BLaER1 treated with 17β-estradiol and CSF1 and Interleukin-3, amounts not matched to agents 10 nM and 100 nM (cell line): ENCODE results near the gene PITPNB.

ENCODE experiments used
- H3K27ac ChIP-seq, 11 experiments: shearing (Covaris generic); formaldehyde crosslinking; 2 replicates each; pipeline ENCODE4 v1.8.1; 2022
- H3K27me3 ChIP-seq, 11 experiments: shearing (Covaris generic); formaldehyde crosslinking; 2 replicates each; pipeline ENCODE4 v1.8.1; 2022
- H3K36me3 ChIP-seq, 11 experiments: shearing (Covaris generic); formaldehyde crosslinking; 2 replicates each; pipeline ENCODE4 v1.8.1; 2022
- H3K4me1 ChIP-seq, 10 experiments: shearing (Covaris generic); formaldehyde crosslinking; 2 replicates each; pipeline ENCODE4 v1.8.1; 2022
- H3K4me2 ChIP-seq, 11 experiments: shearing (Covaris generic); formaldehyde crosslinking; 2 replicates each; pipeline ENCODE4 v1.8.1; 2022
- H3K4me3 ChIP-seq, 10 experiments: shearing (Covaris generic); formaldehyde crosslinking; 2 replicates each; pipeline ENCODE4 v1.8.1; 2022
- H3K9ac ChIP-seq, 11 experiments: shearing (Covaris generic); formaldehyde crosslinking; 2 replicates each; pipeline ENCODE4 v1.8.1; 2022
- H3K9me3 ChIP-seq, 11 experiments: shearing (Covaris generic); formaldehyde crosslinking; replicated peaks in 1 of 11; 2 replicates each; pipeline ENCODE4 v1.8.1; 2022
- H4K20me1 ChIP-seq, 11 experiments: shearing (Covaris generic); formaldehyde crosslinking; 2 replicates each; pipeline ENCODE4 v1.8.1; 2022
- Cebpa-rat ChIP-seq, 11 experiments: shearing (Covaris generic); IDR thresholded peaks; 2 replicates each; pipeline ENCODE4 v1.8.1; 2022

The PITPNB gene

GRCh38 chr22:27842201-27842600 is 76.9 kb downstream of the PITPNB start:
- TF ChIP-seq Cebpa-rat (IDR thresholded peaks at IDR 0.05), result no peak
- H3K27ac ChIP-seq, result no peak overlapping the region

GRCh38 chr22:27840436-27840835 is 78.6 kb downstream of the PITPNB start:
- peaks cover 0 to 35% (median 0%) of the 10 kb centered on the region in 11 experiments; a peak in 8 of 22 replicates for H4K20me1 ChIP-seq
- peaks cover 11 to 19% (median 14%) of the 10 kb centered on the region in 11 experiments for H3K9me3 ChIP-seq
- no peak overlapping the region for H3K4me3 ChIP-seq

More at GRCh38 chr22:27842201-27842600, 76.9 kb downstream of the PITPNB start:
- Histone ChIP-seq H3K36me3 (peaks cover 8 to 65% (median 22%) of the 10 kb centered on the region in 11 experiments; a peak in 18 of 22 replicates), H3K4me2 (no peak overlapping the region), H4K20me1 (peaks cover 0 to 53% (median 16%) of the 10 kb centered on the region in 11 experiments; a peak in 10 of 22 replicates), H3K9me3 (peaks cover 11 to 19% (median 14%) of the 10 kb centered on the region in 11 experiments), H3K9ac (no peak overlapping the region), H3K27me3 (no peaks in the 10 kb centered on the region), H3K4me3 (no peak overlapping the region), H3K4me1 (peaks cover 0 to 4% (median 0%) of the 10 kb centered on the region in 10 experiments; a peak in 1 of 20 replicates)

GRCh38 chr22:27839057-27839660 is 79.9 kb downstream of the PITPNB start:
- H3K4me2 ChIP-seq, result no peak overlapping the region
- peaks cover 0 to 4% (median 0%) of the 10 kb centered on the region in 10 experiments; a peak in 1 of 20 replicates for H3K4me1 ChIP-seq
- H3K27ac ChIP-seq, result no peak overlapping the region
- H3K27me3 ChIP-seq, result no peaks in the 10 kb centered on the region
- no peak overlapping the region for H3K4me3 ChIP-seq
- peaks cover 0 to 49% (median 6%) of the 10 kb centered on the region in 11 experiments; a peak in 10 of 22 replicates for H3K36me3 ChIP-seq
- peaks cover 0 to 23% (median 0%) of the 10 kb centered on the region in 11 experiments; a peak in 8 of 22 replicates for H4K20me1 ChIP-seq
- H3K9me3 ChIP-seq, result peaks cover 11 to 19% (median 14%) of the 10 kb centered on the region in 11 experiments
- no peak for TF ChIP-seq Cebpa-rat (IDR thresholded peaks at IDR 0.05)
- no peak overlapping the region for H3K9ac ChIP-seq

More at GRCh38 chr22:27840436-27840835, 78.6 kb downstream of the PITPNB start:
- H3K4me1 ChIP-seq, result peaks cover 0 to 4% (median 0%) of the 10 kb centered on the region in 10 experiments; a peak in 1 of 20 replicates
- no peak for TF ChIP-seq Cebpa-rat (IDR thresholded peaks at IDR 0.05)
- no peak overlapping the region for H3K4me2 ChIP-seq
- no peaks in the 10 kb centered on the region for H3K27me3 ChIP-seq
- H3K9ac ChIP-seq, result no peak overlapping the region
- no peak overlapping the region for H3K27ac ChIP-seq
- peaks cover 0 to 49% (median 6%) of the 10 kb centered on the region in 11 experiments; a peak in 11 of 22 replicates for H3K36me3 ChIP-seq

GRCh38 chr22:27836181-27836580 is 82.9 kb downstream of the PITPNB start:
- peaks cover 0 to 8% (median 0%) of the 10 kb centered on the region in 11 experiments; a peak in 3 of 22 replicates for H4K20me1 ChIP-seq
- no peak overlapping the region for H3K4me2 ChIP-seq
- no peak overlapping the region for H3K27ac ChIP-seq
- no peak overlapping the region for H3K9ac ChIP-seq
- H3K36me3 ChIP-seq, result peaks cover 0 to 23% (median 4%) of the 10 kb centered on the region in 11 experiments; a peak in 9 of 22 replicates
- TF ChIP-seq Cebpa-rat (IDR thresholded peaks at IDR 0.05), result no peak
- H3K4me3 ChIP-seq, result no peak overlapping the region
- peaks cover 0 to 4% (median 0%) of the 10 kb centered on the region in 10 experiments; a peak in 1 of 20 replicates for H3K4me1 ChIP-seq
- H3K9me3 ChIP-seq, result peaks cover 11 to 19% (median 14%) of the 10 kb centered on the region in 11 experiments
- H3K27me3 ChIP-seq, result no peaks in the 10 kb centered on the region

GRCh38 chr22:27835446-27835845 is 83.6 kb downstream of the PITPNB start:
- no peak for TF ChIP-seq Cebpa-rat (IDR thresholded peaks at IDR 0.05)
- peaks cover 0 to 3% (median 0%) of the 10 kb centered on the region in 11 experiments; a peak in 3 of 22 replicates for H4K20me1 ChIP-seq
- H3K4me2 ChIP-seq, result no peak overlapping the region
- no peaks in the 10 kb centered on the region for H3K27me3 ChIP-seq
- H3K4me3 ChIP-seq, result no peak overlapping the region
- peaks cover 0 to 16% (median 0%) of the 10 kb centered on the region in 11 experiments; a peak in 7 of 22 replicates for H3K36me3 ChIP-seq
- H3K9me3 ChIP-seq, result peaks cover 11 to 19% (median 14%) of the 10 kb centered on the region in 11 experiments
- no peak overlapping the region for H3K27ac ChIP-seq
- H3K4me1 ChIP-seq, result peaks cover 0 to 4% (median 0%) of the 10 kb centered on the region in 10 experiments; a peak in 1 of 20 replicates
- H3K9ac ChIP-seq, result no peak overlapping the region

GRCh38 chr22:27834364-27835185 is 84.5 kb downstream of the PITPNB start:
- no peak overlapping the region for H3K4me3 ChIP-seq
- H3K27me3 ChIP-seq, result no peaks in the 10 kb centered on the region
- H3K36me3 ChIP-seq, result peaks cover 0 to 11% (median 0%) of the 10 kb centered on the region in 11 experiments; a peak in 6 of 22 replicates
- peaks cover 0 to 5% (median 0%) of the 10 kb centered on the region in 10 experiments; a peak in 1 of 20 replicates for H3K4me1 ChIP-seq
- H3K4me2 ChIP-seq, result no peak overlapping the region
- H4K20me1 ChIP-seq, result no peaks in the 10 kb centered on the region; a peak in 2 of 22 replicates
- peaks cover 11 to 19% (median 14%) of the 10 kb centered on the region in 11 experiments for H3K9me3 ChIP-seq
- H3K27ac ChIP-seq, result no peak overlapping the region
- TF ChIP-seq Cebpa-rat (IDR thresholded peaks at IDR 0.05), result no peak
- no peak overlapping the region for H3K9ac ChIP-seq

- no peaks in the 10 kb centered on the region for H3K27me3 ChIP-seq
- no peak overlapping the region for H3K4me3 ChIP-seq
- H3K36me3 ChIP-seq, result peaks cover 0 to 11% (median 0%) of the 10 kb centered on the region in 11 experiments; a peak in 6 of 22 replicates
- no peak overlapping the region for H3K9ac ChIP-seq
- H3K4me2 ChIP-seq, result no peak overlapping the region
- TF ChIP-seq Cebpa-rat (IDR thresholded peaks at IDR 0.05), result no peak
- peaks cover 0 to 5% (median 0%) of the 10 kb centered on the region in 10 experiments; a peak in 1 of 20 replicates for H3K4me1 ChIP-seq
- H3K9me3 ChIP-seq, result peaks cover 11 to 16% (median 14%) of the 10 kb centered on the region in 11 experiments
- no peaks in the 10 kb centered on the region; a peak in 1 of 22 replicates for H4K20me1 ChIP-seq
- H3K27ac ChIP-seq, result no peak overlapping the region
These were observed 85.3 kb downstream of the PITPNB start for GRCh38 chr22:27833803-27834202.

- H3K4me2 ChIP-seq, result no peak overlapping the region
- H3K27me3 ChIP-seq, result no peaks in the 10 kb centered on the region
- no peak overlapping the region for H3K27ac ChIP-seq
- no peak for TF ChIP-seq Cebpa-rat (IDR thresholded peaks at IDR 0.05)
- H3K4me3 ChIP-seq, result no peak overlapping the region
- no peaks in the 10 kb centered on the region; a peak in 3 of 22 replicates for H3K36me3 ChIP-seq
- H3K9ac ChIP-seq, result no peak overlapping the region
- H4K20me1 ChIP-seq, result no peaks in the 10 kb centered on the region; a peak in 1 of 22 replicates
- H3K4me1 ChIP-seq, result peaks cover 0 to 5% (median 0%) of the 10 kb centered on the region in 10 experiments; a peak in 1 of 20 replicates
- H3K9me3 ChIP-seq, result peaks cover 2 to 4% (median 3%) of the 10 kb centered on the region in 11 experiments; a peak in 21 of 22 replicates
These were observed 86.5 kb downstream of the PITPNB start for GRCh38 chr22:27832606-27833005.
